ENCODE measurements around the gene SLC37A1.

The SLC37A1 gene

DNA sequence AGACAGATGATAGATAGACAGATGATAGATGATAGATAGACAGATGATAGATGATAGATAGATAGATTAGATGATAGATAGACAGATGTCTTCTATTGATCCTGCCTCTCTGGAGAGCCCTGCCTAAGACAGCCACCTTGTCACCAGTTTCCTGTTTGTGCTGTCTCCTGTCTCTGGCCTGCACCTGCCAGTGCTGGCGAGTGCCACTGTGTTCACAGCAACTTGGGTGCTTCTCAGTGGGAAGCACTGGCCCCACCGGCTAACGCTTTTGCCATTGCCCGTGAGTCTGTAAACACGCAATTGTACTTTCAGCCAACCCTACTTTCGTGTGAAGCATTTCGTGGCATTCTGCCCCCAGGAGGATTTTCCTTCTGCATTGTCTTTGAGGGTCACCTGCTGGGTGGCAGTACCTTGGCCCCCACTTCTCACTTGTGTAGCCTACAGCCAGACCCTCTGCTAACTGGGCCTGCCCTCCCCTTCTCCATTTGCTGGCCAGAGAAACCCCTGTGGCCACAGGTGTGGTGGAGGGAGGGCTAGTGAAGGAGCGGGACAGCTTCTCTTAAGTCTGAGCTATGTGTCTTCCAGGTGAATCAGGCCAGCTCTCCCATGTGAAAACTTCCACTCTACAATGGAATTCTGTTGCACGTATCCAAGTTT is 116.4 kb downstream of the SLC37A1 start:
- ChIA-PET CTCF (no interaction called here), POLR2A (ENCODE audit: low non-redundant PET) (no interaction called here)

DNA sequence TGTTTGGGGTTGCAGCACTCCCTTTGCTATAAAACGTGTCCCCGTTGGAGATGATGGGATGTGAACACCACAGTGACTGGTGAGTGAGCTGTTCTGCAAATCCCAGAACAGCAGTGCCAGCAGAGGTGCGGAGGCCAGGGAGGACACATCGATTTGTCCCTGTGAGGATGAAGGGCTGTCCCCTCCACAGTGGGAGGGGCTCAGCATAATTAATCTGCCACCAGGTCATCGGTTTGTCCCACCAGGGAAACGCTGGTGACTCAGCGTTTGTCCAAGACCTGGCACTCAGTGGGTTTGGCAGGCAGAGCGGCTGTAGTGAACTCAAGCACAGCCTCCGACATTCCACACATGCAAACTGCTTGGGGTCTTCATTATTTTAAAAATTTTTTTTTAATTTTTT is 117.0 kb downstream of the SLC37A1 start:
- no peak overlapping the region for H3K27ac ChIP-seq
- DNase-seq (ENCODE audit: low spot score): no peak
- ChIA-PET CTCF (no interaction called here), POLR2A (ENCODE audit: low non-redundant PET) (no interaction called here)
- TF ChIP-seq, protein P1, sequence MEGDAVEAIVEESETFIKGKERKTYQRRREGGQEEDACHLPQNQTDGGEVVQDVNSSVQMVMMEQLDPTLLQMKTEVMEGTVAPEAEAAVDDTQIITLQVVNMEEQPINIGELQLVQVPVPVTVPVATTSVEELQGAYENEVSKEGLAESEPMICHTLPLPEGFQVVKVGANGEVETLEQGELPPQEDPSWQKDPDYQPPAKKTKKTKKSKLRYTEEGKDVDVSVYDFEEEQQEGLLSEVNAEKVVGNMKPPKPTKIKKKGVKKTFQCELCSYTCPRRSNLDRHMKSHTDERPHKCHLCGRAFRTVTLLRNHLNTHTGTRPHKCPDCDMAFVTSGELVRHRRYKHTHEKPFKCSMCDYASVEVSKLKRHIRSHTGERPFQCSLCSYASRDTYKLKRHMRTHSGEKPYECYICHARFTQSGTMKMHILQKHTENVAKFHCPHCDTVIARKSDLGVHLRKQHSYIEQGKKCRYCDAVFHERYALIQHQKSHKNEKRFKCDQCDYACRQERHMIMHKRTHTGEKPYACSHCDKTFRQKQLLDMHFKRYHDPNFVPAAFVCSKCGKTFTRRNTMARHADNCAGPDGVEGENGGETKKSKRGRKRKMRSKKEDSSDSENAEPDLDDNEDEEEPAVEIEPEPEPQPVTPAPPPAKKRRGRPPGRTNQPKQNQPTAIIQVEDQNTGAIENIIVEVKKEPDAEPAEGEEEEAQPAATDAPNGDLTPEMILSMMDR (conservative IDR thresholded peaks at IDR 0.05; ENCODE audit: low read depth): no peak

More for the DNA sequence above, 116.4 kb downstream of the SLC37A1 start:
- TF ChIP-seq, protein P1 (conservative IDR thresholded peaks at IDR 0.05; ENCODE audit: low read depth): no peak
- DNase-seq (ENCODE audit: low spot score): no peak
- H3K27ac ChIP-seq: no peak overlapping the region

All from RWPE1 (cell line).